Germinal center (tissue), 1 donor: Measurements from ENCODE around the gene HOXD12.

Source experiments
- DNase-seq: peaks from one replicate; pipeline ENCODE4 v3.0.0; 2012; ENCODE audit warnings: mixed read lengths, low spot score

Gene HOXD12

GRCh38 chr2:176149481-176149938 is 49.9 kb downstream of the HOXD12 start:
- no peak for DNase-seq

GRCh38 chr2:176149939-176150583 is 50.5 kb downstream of the HOXD12 start:
- no peak for DNase-seq

- no peak for DNase-seq
Measured at GRCh38 chr2:176150584-176151441, 51.2 kb downstream of the HOXD12 start.

GRCh38 chr2:176151442-176152287 is 52.1 kb downstream of the HOXD12 start, which contains the start of gene HOXD4:
TSS of gene HOXD4 (plus strand) at chr2:176151550. CDS start at chr2:176151634, 84 bp downstream.
- no peak for DNase-seq
